Measurements from ENCODE around the gene HMGCS1. TPM values are rescaled to one million over a fixed set of nuclear protein-coding genes. Genes with fewer than 3 reads are reported as not detected.

HMGCS1 gene
- total RNA-seq, 1 donor from 2014 or later: 49.1 TPM

GRCh38 chr5:43320846-43321245 lies 7.6 kb upstream of the HMGCS1 start:
- no peak for DNase-seq (ENCODE audit: extremely low spot score, unreplicated experiment)
- Mint-ChIP-seq H3K27ac (ENCODE audit: unreplicated experiment) (no peak overlapping the region), H3K4me3 (ENCODE audit: unreplicated experiment) (no peak overlapping the region), H3K27me3 (ENCODE audit: unreplicated experiment) (peaks cover 9% of the 10 kb centered on the region), H3K4me1 (ENCODE audit: unreplicated experiment) (no peaks in the 10 kb centered on the region), H3K36me3 (ENCODE audit: unreplicated experiment) (no peaks in the 10 kb centered on the region), H3K9me3 (ENCODE audit: unreplicated experiment) (no peaks in the 10 kb centered on the region)
- TF ChIP-seq CTCF (IDR thresholded peaks at IDR 0.05): no peak

GRCh38 chr5:43316421-43316820 lies 3.2 kb upstream of the HMGCS1 start:
- DNase-seq (ENCODE audit: extremely low spot score, unreplicated experiment): no peak
- no peaks in the 10 kb centered on the region for H3K36me3 Mint-ChIP-seq (ENCODE audit: unreplicated experiment)
- H3K4me3 Mint-ChIP-seq (ENCODE audit: unreplicated experiment): no peak overlapping the region
- H3K9me3 Mint-ChIP-seq (ENCODE audit: unreplicated experiment): no peaks in the 10 kb centered on the region
- H3K27me3 Mint-ChIP-seq (ENCODE audit: unreplicated experiment): no peaks in the 10 kb centered on the region
- no peak for TF ChIP-seq CTCF (IDR thresholded peaks at IDR 0.05)
- H3K4me1 Mint-ChIP-seq (ENCODE audit: unreplicated experiment): peaks cover 14% of the 10 kb centered on the region
- no peak overlapping the region for H3K27ac Mint-ChIP-seq (ENCODE audit: unreplicated experiment)

- DNase-seq (ENCODE audit: extremely low spot score, unreplicated experiment): no peak
- H3K36me3 Mint-ChIP-seq (ENCODE audit: unreplicated experiment): no peaks in the 10 kb centered on the region
- H3K27ac Mint-ChIP-seq (ENCODE audit: unreplicated experiment): no peak overlapping the region
- peaks cover 21% of the 10 kb centered on the region for H3K4me1 Mint-ChIP-seq (ENCODE audit: unreplicated experiment)
- H3K4me3 Mint-ChIP-seq (ENCODE audit: unreplicated experiment): no peak overlapping the region
- TF ChIP-seq CTCF (IDR thresholded peaks at IDR 0.05): no peak
- H3K9me3 Mint-ChIP-seq (ENCODE audit: unreplicated experiment): no peaks in the 10 kb centered on the region
- H3K27me3 Mint-ChIP-seq (ENCODE audit: unreplicated experiment): no peaks in the 10 kb centered on the region
Observed at GRCh38 chr5:43315682-43316081, 2.5 kb upstream of the HMGCS1 start.

GRCh38 chr5:43315263-43315662 lies 2.1 kb upstream of the HMGCS1 start:
- H3K9me3 Mint-ChIP-seq (ENCODE audit: unreplicated experiment): no peaks in the 10 kb centered on the region
- H3K27me3 Mint-ChIP-seq (ENCODE audit: unreplicated experiment): no peaks in the 10 kb centered on the region
- no peak for DNase-seq (ENCODE audit: extremely low spot score, unreplicated experiment)
- no peak for TF ChIP-seq CTCF (IDR thresholded peaks at IDR 0.05)
- H3K27ac Mint-ChIP-seq (ENCODE audit: unreplicated experiment): no peak overlapping the region
- H3K4me3 Mint-ChIP-seq (ENCODE audit: unreplicated experiment): no peak overlapping the region
- peaks cover 24% of the 10 kb centered on the region for H3K4me1 Mint-ChIP-seq (ENCODE audit: unreplicated experiment)
- no peaks in the 10 kb centered on the region for H3K36me3 Mint-ChIP-seq (ENCODE audit: unreplicated experiment)

- no peaks in the 10 kb centered on the region for H3K9me3 Mint-ChIP-seq (ENCODE audit: unreplicated experiment)
- TF ChIP-seq CTCF (IDR thresholded peaks at IDR 0.05): no peak
- H3K4me1 Mint-ChIP-seq (ENCODE audit: unreplicated experiment): peaks cover 29% of the 10 kb centered on the region
- no peak overlapping the region for H3K4me3 Mint-ChIP-seq (ENCODE audit: unreplicated experiment)
- DNase-seq (ENCODE audit: extremely low spot score, unreplicated experiment): no peak
- H3K27me3 Mint-ChIP-seq (ENCODE audit: unreplicated experiment): no peaks in the 10 kb centered on the region
- H3K36me3 Mint-ChIP-seq (ENCODE audit: unreplicated experiment): no peaks in the 10 kb centered on the region
- no peak overlapping the region for H3K27ac Mint-ChIP-seq (ENCODE audit: unreplicated experiment)
Observed at GRCh38 chr5:43314724-43315123, 1.5 kb upstream of the HMGCS1 start.
